ENCODE results near the gene NT5E. TPM values are rescaled to one million over a fixed set of nuclear protein-coding genes. Genes with fewer than 3 reads are reported as not detected.

Gene NT5E
- total and polyA plus RNA-seq, 4 donors, result 3.2 to 13.9 (median 8.5) TPM

GRCh38 chr6:85419046-85419759 is 30.7 kb upstream of the NT5E start:
- H3K27ac ChIP-seq (ENCODE audit: low read depth in 1 of 2, low read length in 1 of 2), result no peak overlapping the region
- H3K27me3 ChIP-seq (ENCODE audit: control insufficient read depth in 3 of 3, insufficient read depth in 3 of 3, low read length in 2 of 3), result no peaks in the 10 kb centered on the region
- ATAC-seq (ENCODE audit: insufficient read depth, low FRiP score), result no peak
- TF ChIP-seq CTCF (IDR thresholded peaks at IDR 0.05; ENCODE audit: control extremely low read depth, extremely low read depth), result no peak
- no peak overlapping the region for H3K9ac ChIP-seq (ENCODE audit: insufficient read depth in 1 of 2, low read length in 2 of 2)
- no peak overlapping the region for H3K4me3 ChIP-seq
- no peaks in the 10 kb centered on the region for H3K36me3 ChIP-seq (ENCODE audit: control insufficient read depth in 4 of 4, insufficient read depth in 4 of 4, low read length in 4 of 4)
- WGBS, 2 donors, result 15 to 25% methylated on average over 2 of the region's 2 CpGs
- peaks cover 0 to 6% (median 0%) of the 10 kb centered on the region in 5 donors for H3K4me1 ChIP-seq (ENCODE audit: control insufficient read depth in 5 of 5, insufficient read depth in 5 of 5, low read length in 5 of 5)
- H3K9me3 ChIP-seq (ENCODE audit: control insufficient read depth in 4 of 4, insufficient read depth in 3 of 4, low read length in 3 of 4), result no peaks in the 10 kb centered on the region
- peak in 1 of 3 donors; percentile 14 for DNase-seq

- ATAC-seq (ENCODE audit: insufficient read depth, low FRiP score), result no peak
- H3K36me3 ChIP-seq (ENCODE audit: control insufficient read depth in 4 of 4, insufficient read depth in 4 of 4, low read length in 4 of 4), result no peaks in the 10 kb centered on the region
- H3K9ac ChIP-seq (ENCODE audit: insufficient read depth in 1 of 2, low read length in 2 of 2), result no peak overlapping the region
Observed at GRCh38 chr6:85420551-85420950, 29.3 kb upstream of the NT5E start.

GRCh38 chr6:85421181-85421580 is 28.7 kb upstream of the NT5E start:
- no peaks in the 10 kb centered on the region for H3K36me3 ChIP-seq (ENCODE audit: control insufficient read depth in 4 of 4, insufficient read depth in 4 of 4, low read length in 4 of 4)
- ATAC-seq (ENCODE audit: insufficient read depth, low FRiP score) (no peak), DNase-seq (no peak)
- no peaks in the 10 kb centered on the region for H3K27me3 ChIP-seq (ENCODE audit: control insufficient read depth in 3 of 3, insufficient read depth in 3 of 3, low read length in 2 of 3)
- H3K9ac ChIP-seq (ENCODE audit: insufficient read depth in 1 of 2, low read length in 2 of 2), result no peak overlapping the region
- 85 to 86% methylated on average over 2 of the region's 2 CpGs for WGBS, 2 donors
- H3K4me3 ChIP-seq, result no peak overlapping the region
- H3K9me3 ChIP-seq (ENCODE audit: control insufficient read depth in 4 of 4, insufficient read depth in 3 of 4, low read length in 3 of 4), result peaks cover 0 to 3% (median 0%) of the 10 kb centered on the region in 4 donors
- H3K27ac ChIP-seq (ENCODE audit: low read depth in 1 of 2, low read length in 1 of 2), result no peak overlapping the region
- TF ChIP-seq CTCF (IDR thresholded peaks at IDR 0.05; ENCODE audit: control extremely low read depth, extremely low read depth), result no peak
- H3K4me1 ChIP-seq (ENCODE audit: control insufficient read depth in 5 of 5, insufficient read depth in 5 of 5, low read length in 5 of 5), result peaks cover 0 to 6% (median 0%) of the 10 kb centered on the region in 5 donors

More at GRCh38 chr6:85420551-85420950, 29.3 kb upstream of the NT5E start:
- peaks cover 0 to 6% (median 0%) of the 10 kb centered on the region in 5 donors for H3K4me1 ChIP-seq (ENCODE audit: control insufficient read depth in 5 of 5, insufficient read depth in 5 of 5, low read length in 5 of 5)
- no peak for DNase-seq
- H3K27me3 ChIP-seq (ENCODE audit: control insufficient read depth in 3 of 3, insufficient read depth in 3 of 3, low read length in 2 of 3), result no peaks in the 10 kb centered on the region
- H3K4me3 ChIP-seq, result no peak overlapping the region
- H3K27ac ChIP-seq (ENCODE audit: low read depth in 1 of 2, low read length in 1 of 2), result no peak overlapping the region
- no peak for TF ChIP-seq CTCF (IDR thresholded peaks at IDR 0.05; ENCODE audit: control extremely low read depth, extremely low read depth)
- 90 to 93% methylated on average over 1 of the region's 1 CpG for WGBS, 2 donors
- peaks cover 0 to 3% (median 0%) of the 10 kb centered on the region in 4 donors for H3K9me3 ChIP-seq (ENCODE audit: control insufficient read depth in 4 of 4, insufficient read depth in 3 of 4, low read length in 3 of 4)
